ENCODE results near the gene MAP10. TPM values are rescaled to one million over a fixed set of nuclear protein-coding genes. Genes with fewer than 3 reads are reported as not detected.

The MAP10 gene
- total and polyA plus RNA-seq, 10 donors = 1.2 to 4.9 (median 2.2) TPM

GRCh38 chr1:232816324-232816723 is 11.1 kb downstream of the MAP10 start:
- Histone ChIP-seq H3K27me3 (replicated peaks in 1 of 7) (no peaks in the 10 kb centered on the region), H3K4me1 (no peaks in the 10 kb centered on the region), H3K9me3 (peaks cover 0 to 18% (median 12%) of the 10 kb centered on the region in 8 donors), H3K36me3 (no peaks in the 10 kb centered on the region), H3K4me3 (no peak overlapping the region), H3K27ac (no peak overlapping the region)
- intact Hi-C loops (cut with DNase I; ENCODE audit: low total_unique reads) = no loop called here
- WGBS, 5 donors = 75 to 97% (median 94%) methylated on average over 1 of the region's 1 CpG
- TF ChIP-seq CTCF (IDR thresholded peaks at IDR 0.05 in 8 of 11, conservative IDR thresholded peaks at IDR 0.05 in 3 of 11) (no peak), POLR2A (IDR thresholded peaks at IDR 0.05) (no peak), POLR2AphosphoS5 (IDR thresholded peaks at IDR 0.05) (no peak)
- no peak for DNase-seq

- Histone ChIP-seq H3K36me3 (no peaks in the 10 kb centered on the region), H3K9me3 (peaks cover 0 to 1% (median 0%) of the 10 kb centered on the region in 8 donors), H3K27me3 (replicated peaks in 1 of 7) (no peaks in the 10 kb centered on the region), H3K4me3 (no peak overlapping the region), H3K4me1 (no peaks in the 10 kb centered on the region), H3K27ac (no peak overlapping the region)
- TF ChIP-seq POLR2A (IDR thresholded peaks at IDR 0.05) (no peak), POLR2AphosphoS5 (IDR thresholded peaks at IDR 0.05) (no peak), CTCF (IDR thresholded peaks at IDR 0.05 in 8 of 11, conservative IDR thresholded peaks at IDR 0.05 in 3 of 11) (no peak)
- intact Hi-C loops (cut with DNase I; ENCODE audit: low total_unique reads) = no loop called here
- DNase-seq = no peak
- 78 to 93% (median 85%) methylated on average over 2 of the region's 2 CpGs for WGBS, 5 donors
These were observed 12.8 kb downstream of the MAP10 start for GRCh38 chr1:232818040-232818439.

- Histone ChIP-seq H3K4me3 (no peak overlapping the region), H3K27me3 (replicated peaks in 1 of 7) (no peaks in the 10 kb centered on the region), H3K9me3 (no peaks in the 10 kb centered on the region), H3K36me3 (no peaks in the 10 kb centered on the region), H3K4me1 (no peaks in the 10 kb centered on the region), H3K27ac (no peak overlapping the region)
- intact Hi-C loops (cut with DNase I; ENCODE audit: low total_unique reads) = no loop called here
- TF ChIP-seq POLR2AphosphoS5 (IDR thresholded peaks at IDR 0.05) (no peak), POLR2A (IDR thresholded peaks at IDR 0.05) (no peak), CTCF (IDR thresholded peaks at IDR 0.05 in 8 of 11, conservative IDR thresholded peaks at IDR 0.05 in 3 of 11) (no peak)
- 71 to 92% (median 86%) methylated on average over 1 of the region's 1 CpG for WGBS, 5 donors
- no peak for DNase-seq
These were observed 15.2 kb downstream of the MAP10 start for GRCh38 chr1:232820431-232820830.

GRCh38 chr1:232822530-232822929 is 17.3 kb downstream of the MAP10 start:
- Histone ChIP-seq H3K27ac (peak overlapping the region in 2 of 8 donors; percentile 2 to 4), H3K9me3 (no peaks in the 10 kb centered on the region), H3K4me3 (no peak overlapping the region), H3K36me3 (no peaks in the 10 kb centered on the region), H3K27me3 (replicated peaks in 1 of 7) (no peaks in the 10 kb centered on the region), H3K4me1 (no peaks in the 10 kb centered on the region)
- 72 to 85% (median 81%) methylated on average over 2 of the region's 2 CpGs for WGBS, 5 donors
- TF ChIP-seq POLR2A (IDR thresholded peaks at IDR 0.05) = no peak
- no peak for TF ChIP-seq CTCF (IDR thresholded peaks at IDR 0.05 in 8 of 11, conservative IDR thresholded peaks at IDR 0.05 in 3 of 11)
- no peak for TF ChIP-seq POLR2AphosphoS5 (IDR thresholded peaks at IDR 0.05)
- DNase-seq = no peak
- intact Hi-C loops (cut with DNase I; ENCODE audit: low total_unique reads) = no loop called here
